Stimulated activated CD8-positive, alpha-beta memory T cell treated with anti-CD3 and anti-CD28 coated beads, Interleukin-7, amount 100 ng/mL, for 48 hours (primary cell): Measurements from ENCODE around the gene CBX3.
"Not testable (repeated sequence)": the region's sequence is repeated elsewhere in the genome, so short reads cannot be mapped to it uniquely, and the experiment has no call there.

Source experiments
- DNase-seq, 2 donors: peaks; one replicate each; pipeline ENCODE4 v3.0.0-alpha.2; 2020; ENCODE audit warnings: low read depth in 1 of 2; ENCODE audit errors: extremely low read depth in 1 of 2

The CBX3 gene

DNA sequence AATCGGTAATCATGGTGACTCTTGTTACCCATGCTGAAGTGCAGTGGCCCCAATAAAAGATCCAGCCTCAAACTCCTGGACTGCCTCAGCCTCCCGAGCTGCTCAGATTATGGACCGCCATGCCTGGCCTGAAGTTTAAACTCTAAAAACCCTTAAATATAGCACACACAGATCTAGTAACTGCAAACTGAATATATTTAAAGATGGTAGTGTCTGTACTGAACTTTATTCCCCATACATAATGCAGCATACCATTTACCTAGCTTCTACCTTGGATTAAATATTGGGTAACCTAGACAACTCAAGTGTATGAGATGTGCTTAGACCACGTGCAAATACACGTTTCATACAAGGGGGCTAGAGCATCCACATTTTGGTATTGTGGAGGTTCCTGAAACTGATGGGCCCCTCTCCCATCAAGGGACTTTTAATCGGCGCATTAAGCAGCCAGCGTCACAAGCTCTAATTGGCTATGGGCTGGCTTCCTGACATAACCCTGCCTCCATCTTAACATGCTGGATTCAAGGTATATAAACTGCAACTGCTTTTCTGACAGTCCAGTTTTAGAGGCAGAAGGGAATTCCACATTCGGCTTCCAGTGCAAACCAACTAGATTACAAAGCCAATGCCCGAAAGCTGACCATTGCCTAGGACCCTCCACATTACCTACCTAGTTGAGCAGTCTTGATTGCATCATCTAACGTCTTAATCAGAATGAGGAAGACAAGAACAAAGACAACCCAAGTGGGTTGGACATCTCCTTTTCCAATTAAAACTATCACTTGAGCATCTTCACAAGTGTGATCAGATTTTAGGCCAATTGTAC, 14.0 kb upstream of the CBX3 start:
- no peak for DNase-seq

- no peak for DNase-seq
Observed at GRCh38 chr7:26188206-26188956, 13.2 kb upstream of the CBX3 start.

GRCh38 chr7:26188957-26189541, 12.5 kb upstream of the CBX3 start:
- no peak for DNase-seq

DNA sequence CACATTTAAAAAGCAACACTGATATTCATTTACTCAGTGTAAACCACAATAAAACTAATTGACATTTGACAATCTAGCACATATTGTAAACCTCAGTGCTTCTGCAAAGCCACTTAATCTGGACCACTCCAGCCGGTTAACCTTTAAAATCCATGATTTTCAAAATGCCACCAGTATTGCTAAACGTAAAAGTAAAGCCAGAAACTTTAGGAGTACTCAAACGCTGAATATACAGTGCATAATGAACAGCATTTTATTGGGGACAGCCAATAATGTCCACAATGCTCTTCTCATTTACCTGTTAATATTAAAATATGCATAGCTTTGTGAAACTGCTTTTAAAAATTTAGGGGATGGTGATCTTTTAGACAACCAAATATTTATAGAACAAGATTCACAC, 11.8 kb upstream of the CBX3 start:
- no peak for DNase-seq

GRCh38 chr7:26190417-26190869, 11.1 kb upstream of the CBX3 start:
- DNase-seq, result no peak

DNA sequence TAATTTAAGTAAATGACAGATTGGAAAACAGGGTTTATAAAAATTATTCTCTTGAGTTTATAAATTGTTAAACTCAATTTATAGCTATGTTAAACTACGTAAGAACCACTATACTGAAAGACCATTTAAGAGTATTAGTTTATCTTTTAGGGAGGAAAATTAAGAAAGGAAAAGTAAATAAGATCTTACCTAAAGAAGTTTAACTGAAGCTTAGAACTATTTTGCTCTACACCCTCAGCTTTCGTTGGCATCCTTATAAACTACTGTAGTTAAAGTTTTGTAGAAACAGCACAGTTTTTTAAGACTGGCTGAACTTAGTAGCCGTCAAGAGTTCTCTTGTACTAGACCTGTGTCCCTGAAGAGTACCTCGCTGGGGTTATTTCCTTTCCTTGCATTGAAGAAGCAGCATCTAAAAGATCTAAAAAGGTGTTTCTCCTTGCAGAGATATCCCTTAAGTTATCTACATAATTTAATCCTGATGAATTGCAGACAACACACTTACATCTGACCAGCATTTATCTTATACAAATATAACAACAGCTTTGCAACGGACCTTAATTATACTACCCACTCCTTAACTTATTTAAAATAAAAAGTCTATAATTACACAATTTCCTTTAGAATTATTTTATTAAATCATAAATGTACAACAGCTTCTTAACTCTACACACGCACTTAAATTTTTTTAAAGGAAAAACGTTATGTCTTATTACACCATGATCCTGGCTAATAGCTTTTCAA, 10.1 kb upstream of the CBX3 start:
- no peak for DNase-seq

GRCh38 chr7:26191974-26192479, 9.5 kb upstream of the CBX3 start:
- DNase-seq, result no peak

DNA sequence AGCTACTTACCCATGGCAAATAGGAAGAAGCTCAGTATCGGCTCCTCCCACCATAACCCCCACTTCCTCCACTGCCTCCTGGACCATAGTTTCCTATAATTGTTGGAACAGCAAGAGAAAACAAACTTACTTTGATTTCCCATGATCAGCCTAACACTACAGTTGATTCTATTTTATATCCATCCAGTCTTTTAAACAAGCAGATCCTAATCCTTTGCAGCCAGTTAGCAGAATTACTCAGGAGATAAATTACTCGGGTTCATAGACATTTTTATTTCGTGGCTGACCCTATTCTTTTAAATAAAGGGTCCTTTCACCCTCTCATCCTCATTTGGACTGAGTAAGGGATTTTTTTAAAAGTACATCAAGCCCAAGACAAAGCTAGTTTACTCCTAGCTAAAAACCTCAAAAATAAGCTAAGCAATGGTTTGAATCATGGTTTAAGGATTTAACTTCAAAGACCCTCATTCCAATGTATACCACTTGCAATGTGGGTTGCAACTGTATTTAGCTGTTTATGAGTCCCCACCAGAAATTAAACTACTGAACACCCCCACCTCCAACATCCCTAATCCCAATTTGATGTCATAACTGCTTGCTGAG, 9.0 kb upstream of the CBX3 start:
- DNase-seq, result no peak

- DNase-seq, result no peak
Observed at GRCh38 chr7:26193432-26194207, 7.9 kb upstream of the CBX3 start.

GRCh38 chr7:26194764-26195163, 6.8 kb upstream of the CBX3 start:
- DNase-seq, result not testable (repeated sequence)

- DNase-seq, result no peak
Observed at GRCh38 chr7:26195182-26195581, 6.4 kb upstream of the CBX3 start.

DNA sequence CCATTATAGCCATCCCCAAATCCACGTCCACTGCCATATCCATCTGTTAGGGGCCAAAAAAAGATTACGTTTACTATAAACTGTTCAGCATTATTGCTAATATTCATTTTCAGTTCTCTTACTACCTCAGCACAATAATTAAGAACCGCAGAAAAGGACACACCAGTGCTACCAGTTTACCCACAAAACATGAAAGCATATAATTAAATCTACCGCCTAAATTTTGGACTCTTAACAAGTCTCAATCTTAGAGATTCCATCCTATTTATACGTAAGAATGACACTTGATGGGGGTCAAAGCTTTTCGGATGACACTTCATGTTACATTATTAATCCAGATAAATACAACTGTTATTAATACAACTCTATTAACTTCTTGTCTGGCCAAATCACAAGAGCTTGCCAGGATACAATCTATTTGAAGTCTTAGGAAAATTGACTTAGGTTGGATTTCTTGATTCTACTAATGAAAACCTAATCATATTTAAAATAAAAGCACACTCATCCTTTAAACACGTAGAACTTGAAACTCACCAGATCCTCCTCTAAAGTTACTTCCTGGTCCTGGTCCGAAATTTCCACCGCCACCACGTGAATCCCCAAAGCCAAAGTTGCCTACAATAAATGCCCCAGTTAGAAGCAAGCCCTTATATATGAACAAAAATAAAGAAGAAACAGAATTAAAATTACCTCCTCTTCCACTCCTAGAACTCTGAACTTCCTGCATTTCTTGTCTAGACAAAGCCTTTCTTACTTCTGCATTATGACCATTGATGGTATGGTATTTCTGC, 5.5 kb upstream of the CBX3 start:
- DNase-seq, result no peak

GRCh38 chr7:26197153-26198115, 4.1 kb upstream of the CBX3 start:
- DNase-seq, result no peak

- DNase-seq, result no peak
Observed at GRCh38 chr7:26198133-26198780, 3.3 kb upstream of the CBX3 start.

GRCh38 chr7:26198781-26199169, 2.8 kb upstream of the CBX3 start:
- DNase-seq, result no peak

GRCh38 chr7:26199301-26200037, 2.1 kb upstream of the CBX3 start:
- no peak for DNase-seq

GRCh38 chr7:26200038-26200443, 1.5 kb upstream of the CBX3 start:
- peak; percentile 53 to 63 for DNase-seq
